ENCODE measurements around the gene NRIP1. TPM values are rescaled to one million over a fixed set of nuclear protein-coding genes. Genes with fewer than 3 reads are reported as not detected.

The NRIP1 gene
- total and polyA plus RNA-seq, 9 of the 15 experiments (the other 6 are each of a cell fraction or from before 2014, with no cell fraction given), result 4.3 to 42.8 (median 19.6) TPM

DNA sequence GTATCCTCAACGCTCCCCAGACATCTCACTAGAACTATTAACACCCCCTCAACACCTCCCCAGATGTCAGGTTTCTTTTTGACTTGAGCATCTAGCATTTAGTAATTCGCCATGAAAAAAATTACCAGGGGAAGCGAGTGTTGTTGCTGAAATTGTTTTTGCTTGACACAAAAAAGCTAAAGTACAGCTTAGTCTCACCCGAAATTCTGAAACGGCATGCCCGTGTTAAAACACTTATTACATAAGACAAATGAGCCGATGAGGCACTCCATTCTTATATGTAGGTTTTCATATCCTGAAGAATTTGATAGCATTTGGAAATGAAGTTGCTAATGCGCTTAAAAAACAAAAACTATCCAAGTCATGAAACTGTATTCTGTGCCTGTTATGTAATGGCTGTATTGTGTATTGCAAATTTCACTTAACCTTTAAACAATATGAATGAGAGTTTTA is 1.3 kb upstream of the NRIP1 start:
- H3K9me1 ChIP-seq (ENCODE audit: control insufficient read depth, insufficient read depth, low read length), result no peaks in the 10 kb centered on the region
- DNase-seq (ENCODE audit: extremely low read depth in 1 of 4, low spot score in 3 of 4) (no peak), ATAC-seq (no peak), FAIRE-seq (no peak)
- no TSS peak for BruUV-seq (replicated peaks)
- 6% methylated on average over 8 of the region's 8 CpGs for WGBS (ENCODE audit: insufficient coverage, low coverage, missing lambda C conversion rate)
- in situ Hi-C loops (cut with MboI) (no loop called here), intact Hi-C loops (cut with micrococcal nuclease) (no loop called here)
- H3K9ac ChIP-seq (ENCODE audit: insufficient read depth in 1 of 2, low read depth in 2 of 2, low read length in 2 of 2), result peak overlapping the region; percentile 84 to 96; a peak in 3 of 4 replicates
- peaks cover 12% of the 10 kb centered on the region in 2 experiments; a peak in 3 of 5 replicates for H3K4me1 ChIP-seq (replicated peaks in 1 of 2; ENCODE audit: control insufficient read depth in 2 of 2, insufficient read depth in 2 of 2, low read length in 2 of 2)
- peaks cover 46% of the 10 kb centered on the region for H3K79me2 ChIP-seq (ENCODE audit: control insufficient read depth, insufficient read depth, low read length)
- ChIA-PET POLR2A (interaction anchor here (0.9 to 1.0 kb wide), 2 partner anchors 10 to 19 kb away, joined by 3 read pairs; no protein-coding TSS in a partner anchor), CTCF (ENCODE audit: low intra/inter-chr PET ratio) (no interaction called here)
- no peaks in the 10 kb centered on the region for H3K9me3 ChIP-seq (replicated peaks; ENCODE audit: control insufficient read depth, insufficient read depth, low read depth, low read length)
- no peaks in the 10 kb centered on the region for H4K20me1 ChIP-seq (replicated peaks; ENCODE audit: control insufficient read depth, insufficient read depth, low read length)
- peak overlapping the region; percentile 80 for H3K4me3 ChIP-seq
- H3K27me3 ChIP-seq (ENCODE audit: control insufficient read depth in 2 of 2, insufficient read depth in 2 of 2, low read length in 2 of 2), result no peaks in the 10 kb centered on the region; a peak in 1 of 5 replicates
- peak overlapping the region; percentile 80 for H2AFZ ChIP-seq (ENCODE audit: low read depth, low read length)
- peak overlapping the region; percentile 85 for H3K27ac ChIP-seq (ENCODE audit: extremely low read depth, low read depth, low read length)
- peak overlapping the region; percentile 89 for H3K4me2 ChIP-seq (ENCODE audit: insufficient read depth, low read length)
- H3K36me3 ChIP-seq (ENCODE audit: control insufficient read depth, insufficient read depth, low read length), result no peaks in the 10 kb centered on the region
- TF ChIP-seq, protein P1, sequence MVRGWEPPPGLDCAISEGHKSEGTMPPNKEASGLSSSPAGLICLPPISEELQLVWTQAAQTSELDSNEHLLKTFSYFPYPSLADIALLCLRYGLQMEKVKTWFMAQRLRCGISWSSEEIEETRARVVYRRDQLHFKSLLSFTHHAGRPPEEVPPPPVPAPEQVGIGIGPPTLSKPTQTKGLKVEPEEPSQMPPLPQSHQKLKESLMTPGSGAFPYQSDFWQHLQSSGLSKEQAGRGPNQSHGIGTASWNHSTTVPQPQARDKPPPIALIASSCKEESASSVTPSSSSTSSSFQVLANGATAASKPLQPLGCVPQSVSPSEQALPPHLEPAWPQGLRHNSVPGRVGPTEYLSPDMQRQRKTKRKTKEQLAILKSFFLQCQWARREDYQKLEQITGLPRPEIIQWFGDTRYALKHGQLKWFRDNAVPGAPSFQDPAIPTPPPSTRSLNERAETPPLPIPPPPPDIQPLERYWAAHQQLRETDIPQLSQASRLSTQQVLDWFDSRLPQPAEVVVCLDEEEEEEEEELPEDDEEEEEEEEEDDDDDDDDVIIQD (CRISPR knock-in tag; IDR thresholded peaks at IDR 0.05), result no peak
- TF ChIP-seq PHTF2 (CRISPR knock-in tag; IDR thresholded peaks at IDR 0.05) (no peak), HIVEP1 (CRISPR knock-in tag; IDR thresholded peaks at IDR 0.05) (no peak), HDAC2 (IDR thresholded peaks at IDR 0.05) (no peak), TAF9B (IDR thresholded peaks at IDR 0.05; ENCODE audit: partially characterized antibody) (peak; percentile 2), TEAD1 (CRISPR knock-in tag; IDR thresholded peaks at IDR 0.05) (no peak), FOXM1 (IDR thresholded peaks at IDR 0.05; ENCODE audit: low read depth) (0 out of 2 replicates have a peak, but pooled peaks have one; percentile 18), FOXM1 (CRISPR knock-in tag; IDR thresholded peaks at IDR 0.05; ENCODE audit: low read depth) (no peak), ZNF12 (CRISPR knock-in tag; IDR thresholded peaks at IDR 0.05) (no peak)
- TF ChIP-seq, protein P2, sequence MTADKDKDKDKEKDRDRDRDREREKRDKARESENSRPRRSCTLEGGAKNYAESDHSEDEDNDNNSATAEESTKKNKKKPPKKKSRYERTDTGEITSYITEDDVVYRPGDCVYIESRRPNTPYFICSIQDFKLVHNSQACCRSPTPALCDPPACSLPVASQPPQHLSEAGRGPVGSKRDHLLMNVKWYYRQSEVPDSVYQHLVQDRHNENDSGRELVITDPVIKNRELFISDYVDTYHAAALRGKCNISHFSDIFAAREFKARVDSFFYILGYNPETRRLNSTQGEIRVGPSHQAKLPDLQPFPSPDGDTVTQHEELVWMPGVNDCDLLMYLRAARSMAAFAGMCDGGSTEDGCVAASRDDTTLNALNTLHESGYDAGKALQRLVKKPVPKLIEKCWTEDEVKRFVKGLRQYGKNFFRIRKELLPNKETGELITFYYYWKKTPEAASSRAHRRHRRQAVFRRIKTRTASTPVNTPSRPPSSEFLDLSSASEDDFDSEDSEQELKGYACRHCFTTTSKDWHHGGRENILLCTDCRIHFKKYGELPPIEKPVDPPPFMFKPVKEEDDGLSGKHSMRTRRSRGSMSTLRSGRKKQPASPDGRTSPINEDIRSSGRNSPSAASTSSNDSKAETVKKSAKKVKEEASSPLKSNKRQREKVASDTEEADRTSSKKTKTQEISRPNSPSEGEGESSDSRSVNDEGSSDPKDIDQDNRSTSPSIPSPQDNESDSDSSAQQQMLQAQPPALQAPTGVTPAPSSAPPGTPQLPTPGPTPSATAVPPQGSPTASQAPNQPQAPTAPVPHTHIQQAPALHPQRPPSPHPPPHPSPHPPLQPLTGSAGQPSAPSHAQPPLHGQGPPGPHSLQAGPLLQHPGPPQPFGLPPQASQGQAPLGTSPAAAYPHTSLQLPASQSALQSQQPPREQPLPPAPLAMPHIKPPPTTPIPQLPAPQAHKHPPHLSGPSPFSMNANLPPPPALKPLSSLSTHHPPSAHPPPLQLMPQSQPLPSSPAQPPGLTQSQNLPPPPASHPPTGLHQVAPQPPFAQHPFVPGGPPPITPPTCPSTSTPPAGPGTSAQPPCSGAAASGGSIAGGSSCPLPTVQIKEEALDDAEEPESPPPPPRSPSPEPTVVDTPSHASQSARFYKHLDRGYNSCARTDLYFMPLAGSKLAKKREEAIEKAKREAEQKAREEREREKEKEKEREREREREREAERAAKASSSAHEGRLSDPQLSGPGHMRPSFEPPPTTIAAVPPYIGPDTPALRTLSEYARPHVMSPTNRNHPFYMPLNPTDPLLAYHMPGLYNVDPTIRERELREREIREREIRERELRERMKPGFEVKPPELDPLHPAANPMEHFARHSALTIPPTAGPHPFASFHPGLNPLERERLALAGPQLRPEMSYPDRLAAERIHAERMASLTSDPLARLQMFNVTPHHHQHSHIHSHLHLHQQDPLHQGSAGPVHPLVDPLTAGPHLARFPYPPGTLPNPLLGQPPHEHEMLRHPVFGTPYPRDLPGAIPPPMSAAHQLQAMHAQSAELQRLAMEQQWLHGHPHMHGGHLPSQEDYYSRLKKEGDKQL (CRISPR knock-in tag; IDR thresholded peaks at IDR 0.05; ENCODE audit: borderline replicate concordance), result no peak

Data from K562 (cell line).